Endothelial cell (in vitro differentiated cells): Measurements from ENCODE around the gene AIFM1. TPM values are rescaled to one million over a fixed set of nuclear protein-coding genes. Genes with fewer than 3 reads are reported as not detected.

Experiments used
- DNase-seq: peaks from one replicate; pipeline ENCODE4 v3.0.0; 2021; ENCODE audit warnings: low spot score
- H3K27ac Mint-ChIP-seq: one replicate; pipeline ENCODE4 v1.8.0; 2021; ENCODE audit warnings: mixed read lengths, inconsistent platforms; ENCODE audit not compliant: unreplicated experiment
- H3K27me3 Mint-ChIP-seq: one replicate; pipeline ENCODE4 v1.8.0; 2021; ENCODE audit warnings: mild to moderate bottlenecking, moderate library complexity, mixed read lengths, inconsistent platforms; ENCODE audit not compliant: unreplicated experiment
- H3K36me3 Mint-ChIP-seq: one replicate; pipeline ENCODE4 v1.8.0; 2021; ENCODE audit warnings: mild to moderate bottlenecking, low read depth, mixed read lengths, inconsistent platforms; ENCODE audit not compliant: unreplicated experiment
- H3K4me1 Mint-ChIP-seq: one replicate; pipeline ENCODE4 v1.8.0; 2021; ENCODE audit warnings: mild to moderate bottlenecking, mixed read lengths, inconsistent platforms; ENCODE audit not compliant: unreplicated experiment
- H3K4me3 Mint-ChIP-seq: one replicate; pipeline ENCODE4 v1.8.0; 2021; ENCODE audit warnings: mild to moderate bottlenecking, mixed read lengths, inconsistent platforms; ENCODE audit not compliant: unreplicated experiment
- H3K9me3 Mint-ChIP-seq: one replicate; pipeline ENCODE4 v1.8.0; 2021; ENCODE audit warnings: mixed read lengths, inconsistent platforms; ENCODE audit not compliant: unreplicated experiment
- long read RNA-seq: library from polyadenylated mRNA; unstranded; transcript quantifications from one replicate; pipeline ENCODE4 v2.0.0, GENCODE V29; 2020; ENCODE audit not compliant: unreplicated experiment
- total RNA-seq: library from RNA; stranded (reverse); fragmentation: NEBNext Ultra II Directional; extraction: Animal tissue kit (Norgen Biotek cat#: 25700); gene quantifications from one replicate; pipeline ENCODE4 v1.2.1, GENCODE V29; 2021; ENCODE audit not compliant: unreplicated experiment
- TF ChIP-seq, protein P1 (sequence below): fragments of 200-600 bp; sonication (generic); IDR thresholded peaks from one replicate; pipeline ENCODE4 v1.5.0; 2021; ENCODE audit warnings: antibody characterized with exemption; ENCODE audit not compliant: unreplicated experiment

Gene AIFM1
- total RNA-seq, result 39.9 TPM
- long read RNA-seq, transcript AIFM1-201 (16 exons, 2,260 nt), result major isoform, 65 of 73 reads
- long read RNA-seq, partial matches to known transcripts, result 4 of 73 reads
- long read RNA-seq, other reads (novel, unspliced or antisense), result 4 of 73 reads

DNA sequence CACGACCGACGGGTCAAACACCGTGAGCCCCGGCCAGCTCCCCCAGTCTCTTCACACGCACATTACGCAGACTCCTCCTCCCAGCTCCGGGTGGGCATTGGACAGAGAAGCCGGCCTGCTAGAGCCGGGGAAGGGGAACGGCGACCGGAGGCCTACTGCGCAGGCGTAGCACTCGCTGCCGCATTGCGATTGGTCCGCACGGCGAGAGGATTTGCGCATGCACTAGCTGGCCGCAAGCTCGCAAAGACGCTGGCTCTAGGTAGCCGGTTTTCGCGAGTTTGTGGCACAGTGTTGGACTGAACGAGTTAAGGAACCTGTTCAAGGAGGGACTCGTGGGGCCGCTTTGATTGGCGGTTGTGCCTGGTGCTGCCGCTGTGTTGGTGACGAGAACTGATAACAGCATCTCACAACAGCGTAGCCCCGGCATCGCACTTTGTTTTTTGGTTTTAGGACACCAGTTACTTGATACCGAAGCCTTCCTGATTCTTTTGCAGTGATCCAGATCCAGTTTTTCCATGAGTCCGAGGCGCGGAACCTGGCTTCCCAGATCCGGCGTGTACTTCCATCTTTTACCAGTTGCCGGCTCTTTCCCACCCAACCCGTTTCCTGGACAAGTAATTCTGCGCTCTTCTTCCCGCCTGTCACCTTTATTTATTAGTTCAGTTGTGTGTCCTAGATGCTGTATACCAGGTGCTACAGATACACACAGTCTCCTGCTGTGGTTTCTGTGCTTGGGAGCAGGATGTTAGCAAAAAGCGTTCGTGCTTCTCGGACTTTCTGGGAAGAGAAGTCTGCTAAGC is at the start of gene AIFM1:
TSS of gene AIFM1 (minus strand) at position 139 of the 800 bp plus-strand sequence. CDS start 185 bp downstream, outside the sequence.
- peak within 1 kb of the TSS; percentile 94 for H3K4me3 Mint-ChIP-seq
- peak; percentile 83 for DNase-seq
- H3K27ac Mint-ChIP-seq, result peak within 1 kb of the TSS; percentile 93
- no peaks in the 10 kb centered on the region for H3K36me3 Mint-ChIP-seq
- H3K9me3 Mint-ChIP-seq, result no peaks in the 10 kb centered on the region
- peaks cover 11% of the 10 kb centered on the region for H3K4me1 Mint-ChIP-seq
- H3K27me3 Mint-ChIP-seq, result peaks cover 5% of the 10 kb centered on the region
- TF ChIP-seq, protein P1, sequence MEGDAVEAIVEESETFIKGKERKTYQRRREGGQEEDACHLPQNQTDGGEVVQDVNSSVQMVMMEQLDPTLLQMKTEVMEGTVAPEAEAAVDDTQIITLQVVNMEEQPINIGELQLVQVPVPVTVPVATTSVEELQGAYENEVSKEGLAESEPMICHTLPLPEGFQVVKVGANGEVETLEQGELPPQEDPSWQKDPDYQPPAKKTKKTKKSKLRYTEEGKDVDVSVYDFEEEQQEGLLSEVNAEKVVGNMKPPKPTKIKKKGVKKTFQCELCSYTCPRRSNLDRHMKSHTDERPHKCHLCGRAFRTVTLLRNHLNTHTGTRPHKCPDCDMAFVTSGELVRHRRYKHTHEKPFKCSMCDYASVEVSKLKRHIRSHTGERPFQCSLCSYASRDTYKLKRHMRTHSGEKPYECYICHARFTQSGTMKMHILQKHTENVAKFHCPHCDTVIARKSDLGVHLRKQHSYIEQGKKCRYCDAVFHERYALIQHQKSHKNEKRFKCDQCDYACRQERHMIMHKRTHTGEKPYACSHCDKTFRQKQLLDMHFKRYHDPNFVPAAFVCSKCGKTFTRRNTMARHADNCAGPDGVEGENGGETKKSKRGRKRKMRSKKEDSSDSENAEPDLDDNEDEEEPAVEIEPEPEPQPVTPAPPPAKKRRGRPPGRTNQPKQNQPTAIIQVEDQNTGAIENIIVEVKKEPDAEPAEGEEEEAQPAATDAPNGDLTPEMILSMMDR, result no peak

- TF ChIP-seq, protein P1, result no peak
- H3K9me3 Mint-ChIP-seq, result no peaks in the 10 kb centered on the region
- H3K4me1 Mint-ChIP-seq, result no peaks in the 10 kb centered on the region
- H3K27me3 Mint-ChIP-seq, result peaks cover 1% of the 10 kb centered on the region
- no peak overlapping the region for H3K27ac Mint-ChIP-seq
- DNase-seq, result no peak
- H3K36me3 Mint-ChIP-seq, result no peaks in the 10 kb centered on the region
- no peak overlapping the region for H3K4me3 Mint-ChIP-seq
These were observed 47.7 kb upstream of the AIFM1 start for GRCh38 chrX:130213376-130213775.

DNA sequence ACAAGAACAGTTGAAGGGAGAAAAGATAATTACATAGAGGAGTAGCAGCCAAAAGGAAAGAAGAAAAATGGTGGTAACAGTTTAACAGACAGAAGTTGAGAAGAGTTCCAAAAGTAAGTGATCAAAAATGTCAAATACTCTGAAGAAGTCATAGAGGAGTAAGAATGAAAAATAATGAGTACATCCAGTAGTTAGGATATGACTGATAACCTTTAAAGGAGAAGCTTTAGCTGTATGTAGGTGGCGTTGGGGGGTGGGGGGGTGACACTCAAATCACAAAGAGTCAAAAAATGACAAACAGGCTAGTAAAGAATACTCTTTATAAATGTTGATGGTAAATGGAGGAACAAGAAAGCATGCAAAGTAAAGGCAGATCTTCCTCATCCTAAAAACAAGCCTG is 46.7 kb upstream of the AIFM1 start:
- Mint-ChIP-seq H3K4me1 (no peaks in the 10 kb centered on the region), H3K36me3 (no peaks in the 10 kb centered on the region), H3K27me3 (peaks cover 1% of the 10 kb centered on the region), H3K27ac (no peak overlapping the region), H3K9me3 (no peaks in the 10 kb centered on the region), H3K4me3 (no peak overlapping the region)
- DNase-seq, result no peak
- TF ChIP-seq, protein P1, result no peak

- H3K4me3 Mint-ChIP-seq, result no peak overlapping the region
- no peaks in the 10 kb centered on the region for H3K36me3 Mint-ChIP-seq
- no peaks in the 10 kb centered on the region for H3K4me1 Mint-ChIP-seq
- no peak overlapping the region for H3K27ac Mint-ChIP-seq
- no peaks in the 10 kb centered on the region for H3K9me3 Mint-ChIP-seq
- no peak for DNase-seq
- H3K27me3 Mint-ChIP-seq, result peaks cover 1% of the 10 kb centered on the region
- TF ChIP-seq, protein P1, result no peak
These were observed 46.0 kb upstream of the AIFM1 start for GRCh38 chrX:130211415-130212186.
